SK-N-SH (cell line): ENCODE results near the gene KPNB1. TPM values are rescaled to one million over a fixed set of nuclear protein-coding genes. Genes with fewer than 3 reads are reported as not detected.

Source experiments
- CTCF ChIA-PET: fragments of 300-600, 350-600 bp; formaldehyde crosslinking; extraction: SDS; loops from one replicate; lab custom pipeline; 2021; lab: Yijun Ruan, JAX
- POLR2A ChIA-PET: fragments of 350-600 bp; sonication (Branson Sonifier 250); formaldehyde crosslinking; extraction: SDS; loops from one replicate; lab custom pipeline; 2020; ENCODE audit warnings: antibody characterized with exemption, inconsistent platforms; lab: Yijun Ruan, JAX
- DNase-seq: peaks from one replicate; pipeline ENCODE4 v3.0.0; 2012
- H2AFZ ChIP-seq: fragments of 200-600 bp; sonication (generic); 2 replicates; pipeline ENCODE4 v1.8.1; 2016; ENCODE audit warnings: antibody characterized with exemption, mild to moderate bottlenecking, low read depth
- H3F3A ChIP-seq: fragments of 200-600 bp; sonication (generic); replicated peaks from 2 replicates; pipeline ENCODE3; 2016; ENCODE audit warnings: antibody characterized with exemption, mild to moderate bottlenecking; ENCODE audit not compliant: insufficient read depth
- H3K27ac ChIP-seq, 2 experiments: fragments of 200-500 bp in 1 of 2; fragments of 200-600 bp in 1 of 2; sonication (Bioruptor generic) in 1 of 2; sonication (generic), shearing (Covaris generic) in 1 of 2; 2 replicates each; pipeline versions ENCODE4 v1.5.1 to v1.6.1; 2014 to 2016; ENCODE audit warnings: low read depth in 2 of 2, inconsistent platforms in 1 of 2, low read length in 1 of 2, mild to moderate bottlenecking in 1 of 2, mixed read lengths in 1 of 2
- H3K27me3 ChIP-seq: fragments of 200-600 bp; sonication (generic), shearing (Covaris generic); 2 replicates; pipeline ENCODE4 v1.6.1; 2016; ENCODE audit warnings: mixed run types; ENCODE audit not compliant: insufficient read depth
- H3K36me3 ChIP-seq, 2 experiments: fragments of 200-500 bp in 1 of 2; fragments of 200-600 bp in 1 of 2; sonication (Bioruptor generic) in 1 of 2; sonication (generic) in 1 of 2; replicated peaks in 1 of 2; 2 replicates each; pipeline versions ENCODE3 to v1.5.1; 2014 to 2016; ENCODE audit warnings: low read length in 1 of 2, mild to moderate bottlenecking in 1 of 2; ENCODE audit not compliant: insufficient read depth in 2 of 2, control insufficient read depth in 1 of 2
- H3K4me1 ChIP-seq, 2 experiments: fragments of 200-500 bp in 1 of 2; fragments of 200-600 bp in 1 of 2; sonication (Bioruptor generic) in 1 of 2; sonication (generic), shearing (Covaris generic) in 1 of 2; 2 replicates each; pipeline versions ENCODE4 v1.5.1 to v1.6.1; 2014 to 2016; ENCODE audit warnings: low read depth in 1 of 2, low read length in 1 of 2, mixed run types in 1 of 2; ENCODE audit not compliant: insufficient read depth in 2 of 2, control insufficient read depth in 1 of 2
- H3K4me2 ChIP-seq: fragments of 200-600 bp; sonication (generic), shearing (Covaris generic); 2 replicates; pipeline ENCODE4 v1.6.1; 2017; ENCODE audit warnings: mixed run types
- H3K4me3 ChIP-seq, 2 experiments: fragments of 200-500 bp in 1 of 2; fragments of 200-600 bp in 1 of 2; sonication (Bioruptor generic) in 1 of 2; sonication (generic), shearing (Covaris generic) in 1 of 2; 2 replicates each; pipeline versions ENCODE4 v1.5.1 to v1.8.1; 2014 to 2016; ENCODE audit warnings: low read depth in 2 of 2, inconsistent platforms in 1 of 2, low read length in 1 of 2, mild to moderate bottlenecking in 1 of 2, mixed read lengths in 1 of 2, moderate library complexity in 1 of 2
- H3K79me2 ChIP-seq: fragments of 200-600 bp; sonication (generic); 2 replicates; pipeline ENCODE4 v1.8.1; 2017; ENCODE audit warnings: mild to moderate bottlenecking; ENCODE audit not compliant: insufficient read depth
- H3K9ac ChIP-seq: fragments of 200-600 bp; sonication (generic); 2 replicates; pipeline ENCODE4 v1.6.1; 2017; ENCODE audit warnings: mixed run types
- H3K9me2 ChIP-seq: fragments of 200-600 bp; sonication (generic); 2 replicates; pipeline ENCODE4 v1.6.1; 2017; ENCODE audit warnings: mixed run types
- H3K9me3 ChIP-seq: fragments of 200-600 bp; sonication (generic); 2 replicates; pipeline ENCODE4 v1.6.1; 2017; ENCODE audit warnings: mixed run types, mild to moderate bottlenecking, moderate library complexity
- H4K20me1 ChIP-seq: fragments of 200-600 bp; sonication (generic); 2 replicates; pipeline ENCODE4 v1.6.1; 2017; ENCODE audit warnings: mild to moderate bottlenecking, mixed run types; ENCODE audit not compliant: insufficient read depth
- FOSL2 ChIP-seq: IDR thresholded peaks from 2 replicates; pipeline ENCODE4 v1.4.0; 2012; ENCODE audit warnings: low read depth, mild to moderate bottlenecking, moderate library complexity, borderline replicate concordance
- FOXM1 ChIP-seq: IDR thresholded peaks from 2 replicates; pipeline ENCODE4 v1.4.0; 2012; ENCODE audit warnings: low read depth, mild to moderate bottlenecking
- GABPA ChIP-seq: IDR thresholded peaks from 2 replicates; pipeline ENCODE4 v1.4.0; 2012; ENCODE audit warnings: low read depth, mild to moderate bottlenecking
- GATA2 ChIP-seq: sonication (generic); formaldehyde crosslinking; IDR thresholded peaks from 2 replicates; pipeline ENCODE4 v1.5.0; 2020; ENCODE audit warnings: mild to moderate bottlenecking, missing genetic modification reagents
- IRF3 ChIP-seq: fragments of 150-350 bp; IDR thresholded peaks from 2 replicates; pipeline ENCODE4 v1.6.1; 2016; ENCODE audit warnings: mild to moderate bottlenecking, low read depth, low read length
- NFIC ChIP-seq: IDR thresholded peaks from 2 replicates; pipeline ENCODE4 v1.4.0; 2012; ENCODE audit warnings: borderline replicate concordance
- NRF1 ChIP-seq: IDR thresholded peaks from 2 replicates; pipeline ENCODE4 v1.6.1; 2012; ENCODE audit warnings: low read depth, mild to moderate bottlenecking, low read length
- POLR2AphosphoS5 ChIP-seq: IDR thresholded peaks from 2 replicates; pipeline ENCODE4 v1.6.1; 2012; ENCODE audit warnings: low read depth, low read length
- RCOR1 ChIP-seq: fragments of 150-350 bp; IDR thresholded peaks from 2 replicates; pipeline ENCODE4 v1.6.1; 2017; ENCODE audit warnings: antibody characterized with exemption, low read length
- RFX5 ChIP-seq: IDR thresholded peaks from 2 replicates; pipeline ENCODE4 v1.6.1; 2012; ENCODE audit warnings: mild to moderate bottlenecking, improper control_type of control experiment, low read length
- TEAD4 ChIP-seq: IDR thresholded peaks from 2 replicates; pipeline ENCODE4 v1.4.0; 2012; ENCODE audit warnings: mild to moderate bottlenecking, borderline replicate concordance; ENCODE audit not compliant: insufficient read depth
- USF2 ChIP-seq: fragments of 150-350 bp; IDR thresholded peaks from 2 replicates; pipeline ENCODE4 v1.6.1; 2017; ENCODE audit warnings: antibody characterized with exemption, low read length, low read depth, borderline replicate concordance
- YY1 ChIP-seq: IDR thresholded peaks from 2 replicates; pipeline ENCODE4 v1.4.0; 2012; ENCODE audit warnings: low read depth, mild to moderate bottlenecking
- WGBS: methylation state at CpG from one replicate; pipeline ENCODE4 v1.1.6; 2017; ENCODE audit warnings: low lambda C conversion rate; 5-methylcytosine and 5-hydroxymethylcytosine counted together
- polyA plus RNA-seq, 3 experiments: library from polyadenylated mRNA; depleted of rRNA; stranded (reverse); fragments of >200 nt; gene quantifications; 2 replicates each; pipeline ENCODE4 v1.2.3, GENCODE V29; 2012
- TF ChIP-seq, protein P1 (sequence below): IDR thresholded peaks from 2 replicates; pipeline ENCODE4 v1.4.0; 2012; ENCODE audit warnings: low read depth, borderline replicate concordance
- TF ChIP-seq, protein P2 (sequence below): IDR thresholded peaks from 2 replicates; pipeline ENCODE4 v1.6.1; 2012; ENCODE audit warnings: mild to moderate bottlenecking, low read depth, low read length, moderate library complexity

The KPNB1 gene
- polyA plus RNA-seq, 1 of the 3 experiments (the other 2 are of a cell fraction), result 89.5 TPM

- Histone ChIP-seq H4K20me1 (peaks cover 19% of the 10 kb centered on the region; the same call in 1 of the 2 replicates), H3K4me2 (no peak overlapping the region), H3K9ac (no peak overlapping the region), H3K27ac (no peak overlapping the region), H3K27me3 (peaks cover 41% of the 10 kb centered on the region), H3K36me3 (peaks cover 0 to 21% of the 10 kb centered on the region in 2 experiments), H3K9me2 (no peaks in the 10 kb centered on the region), H3F3A (no peaks in the 10 kb centered on the region), H3K4me1 (peaks cover 0 to 4% of the 10 kb centered on the region in 2 experiments; a peak in 2 of 4 replicates), H2AFZ (no peak overlapping the region), H3K4me3 (no peak overlapping the region), H3K79me2 (no peaks in the 10 kb centered on the region), H3K9me3 (no peaks in the 10 kb centered on the region)
- POLR2A ChIA-PET, result no interaction called here
- no peak for DNase-seq
- 93% methylated on average over 14 of the region's 15 CpGs for WGBS
- CTCF ChIA-PET, result interaction anchor here (14.7 kb wide), 1 partner anchor 13 kb away, joined by 195 read pairs; the partner anchor contains the start of gene TBKBP1
- TF ChIP-seq NRF1, result no peak
- TF ChIP-seq USF2, result no peak
- no peak for TF ChIP-seq FOXM1
- TF ChIP-seq POLR2AphosphoS5, result no peak
- no peak for TF ChIP-seq FOSL2
- no peak for TF ChIP-seq YY1
- TF ChIP-seq, protein P1, sequence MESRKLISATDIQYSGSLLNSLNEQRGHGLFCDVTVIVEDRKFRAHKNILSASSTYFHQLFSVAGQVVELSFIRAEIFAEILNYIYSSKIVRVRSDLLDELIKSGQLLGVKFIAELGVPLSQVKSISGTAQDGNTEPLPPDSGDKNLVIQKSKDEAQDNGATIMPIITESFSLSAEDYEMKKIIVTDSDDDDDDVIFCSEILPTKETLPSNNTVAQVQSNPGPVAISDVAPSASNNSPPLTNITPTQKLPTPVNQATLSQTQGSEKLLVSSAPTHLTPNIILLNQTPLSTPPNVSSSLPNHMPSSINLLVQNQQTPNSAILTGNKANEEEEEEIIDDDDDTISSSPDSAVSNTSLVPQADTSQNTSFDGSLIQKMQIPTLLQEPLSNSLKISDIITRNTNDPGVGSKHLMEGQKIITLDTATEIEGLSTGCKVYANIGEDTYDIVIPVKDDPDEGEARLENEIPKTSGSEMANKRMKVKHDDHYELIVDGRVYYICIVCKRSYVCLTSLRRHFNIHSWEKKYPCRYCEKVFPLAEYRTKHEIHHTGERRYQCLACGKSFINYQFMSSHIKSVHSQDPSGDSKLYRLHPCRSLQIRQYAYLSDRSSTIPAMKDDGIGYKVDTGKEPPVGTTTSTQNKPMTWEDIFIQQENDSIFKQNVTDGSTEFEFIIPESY, result no peak
- no peak for TF ChIP-seq RCOR1
- TF ChIP-seq GABPA, result no peak
- TF ChIP-seq TEAD4, result no peak
Observed at GRCh38 chr17:47711366-47712099, 61.8 kb downstream of the KPNB1 start.

GRCh38 chr17:47712330-47713023, 62.8 kb downstream of the KPNB1 start:
- no peaks in the 10 kb centered on the region for H3K79me2 ChIP-seq
- no peaks in the 10 kb centered on the region for H3K9me2 ChIP-seq
- no peaks in the 10 kb centered on the region for H3K9me3 ChIP-seq
- no peak overlapping the region for H3K27ac ChIP-seq
- H3K36me3 ChIP-seq, result peaks cover 0 to 21% of the 10 kb centered on the region in 2 experiments
- no peak overlapping the region for H3K9ac ChIP-seq
- H3F3A ChIP-seq, result no peaks in the 10 kb centered on the region
- no peak overlapping the region for H2AFZ ChIP-seq
- H4K20me1 ChIP-seq, result peaks cover 19% of the 10 kb centered on the region; the same call in 1 of the 2 replicates
- 53% methylated on average over 5 of the region's 5 CpGs for WGBS
- H3K4me3 ChIP-seq, result no peak overlapping the region
- H3K4me1 ChIP-seq, result no peaks in the 10 kb centered on the region; a peak in 1 of 4 replicates
- ChIA-PET CTCF (interaction anchor here (14.7 kb wide), 1 partner anchor 14 kb away, joined by 195 read pairs; the partner anchor contains the start of gene TBKBP1), POLR2A (no interaction called here)
- H3K27me3 ChIP-seq, result peaks cover 50% of the 10 kb centered on the region
- DNase-seq, result no peak
- no peak overlapping the region for H3K4me2 ChIP-seq
- TF ChIP-seq IRF3 (no peak), GATA2 (CRISPR knock-in tag) (no peak), NFIC (no peak), RFX5 (no peak)
- TF ChIP-seq, protein P2, sequence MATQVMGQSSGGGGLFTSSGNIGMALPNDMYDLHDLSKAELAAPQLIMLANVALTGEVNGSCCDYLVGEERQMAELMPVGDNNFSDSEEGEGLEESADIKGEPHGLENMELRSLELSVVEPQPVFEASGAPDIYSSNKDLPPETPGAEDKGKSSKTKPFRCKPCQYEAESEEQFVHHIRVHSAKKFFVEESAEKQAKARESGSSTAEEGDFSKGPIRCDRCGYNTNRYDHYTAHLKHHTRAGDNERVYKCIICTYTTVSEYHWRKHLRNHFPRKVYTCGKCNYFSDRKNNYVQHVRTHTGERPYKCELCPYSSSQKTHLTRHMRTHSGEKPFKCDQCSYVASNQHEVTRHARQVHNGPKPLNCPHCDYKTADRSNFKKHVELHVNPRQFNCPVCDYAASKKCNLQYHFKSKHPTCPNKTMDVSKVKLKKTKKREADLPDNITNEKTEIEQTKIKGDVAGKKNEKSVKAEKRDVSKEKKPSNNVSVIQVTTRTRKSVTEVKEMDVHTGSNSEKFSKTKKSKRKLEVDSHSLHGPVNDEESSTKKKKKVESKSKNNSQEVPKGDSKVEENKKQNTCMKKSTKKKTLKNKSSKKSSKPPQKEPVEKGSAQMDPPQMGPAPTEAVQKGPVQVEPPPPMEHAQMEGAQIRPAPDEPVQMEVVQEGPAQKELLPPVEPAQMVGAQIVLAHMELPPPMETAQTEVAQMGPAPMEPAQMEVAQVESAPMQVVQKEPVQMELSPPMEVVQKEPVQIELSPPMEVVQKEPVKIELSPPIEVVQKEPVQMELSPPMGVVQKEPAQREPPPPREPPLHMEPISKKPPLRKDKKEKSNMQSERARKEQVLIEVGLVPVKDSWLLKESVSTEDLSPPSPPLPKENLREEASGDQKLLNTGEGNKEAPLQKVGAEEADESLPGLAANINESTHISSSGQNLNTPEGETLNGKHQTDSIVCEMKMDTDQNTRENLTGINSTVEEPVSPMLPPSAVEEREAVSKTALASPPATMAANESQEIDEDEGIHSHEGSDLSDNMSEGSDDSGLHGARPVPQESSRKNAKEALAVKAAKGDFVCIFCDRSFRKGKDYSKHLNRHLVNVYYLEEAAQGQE, result no peak
- TF ChIP-seq, protein P1, result no peak
